NB4 (cell line): ENCODE measurements around the gene DCC.

Source experiments
- DNase-seq: peaks from one replicate; pipeline ENCODE4 v3.0.0; 2010; ENCODE audit warnings: low read depth
- H3K4me3 ChIP-seq: one replicate; pipeline ENCODE4 v1.5.1; 2011; ENCODE audit warnings: mild to moderate bottlenecking, low read depth, low read length, moderate library complexity
- MYC ChIP-seq: IDR thresholded peaks from 2 replicates; pipeline ENCODE4 v1.6.1; 2011; ENCODE audit warnings: low read depth, low read length
- POLR2A ChIP-seq: IDR thresholded peaks from 2 replicates; pipeline ENCODE4 v1.6.1; 2011; ENCODE audit warnings: mild to moderate bottlenecking; ENCODE audit not compliant: insufficient read length; ENCODE audit errors: extremely low read depth
- TF ChIP-seq, protein P1 (sequence below): IDR thresholded peaks from one replicate; pipeline ENCODE4 v1.5.1; 2012; ENCODE audit warnings: low read depth, low read length
- TF ChIP-seq, protein P2 (sequence below): IDR thresholded peaks from 2 replicates; pipeline ENCODE4 v1.6.1; 2011; ENCODE audit warnings: low read depth, low read length

Gene DCC

DNA sequence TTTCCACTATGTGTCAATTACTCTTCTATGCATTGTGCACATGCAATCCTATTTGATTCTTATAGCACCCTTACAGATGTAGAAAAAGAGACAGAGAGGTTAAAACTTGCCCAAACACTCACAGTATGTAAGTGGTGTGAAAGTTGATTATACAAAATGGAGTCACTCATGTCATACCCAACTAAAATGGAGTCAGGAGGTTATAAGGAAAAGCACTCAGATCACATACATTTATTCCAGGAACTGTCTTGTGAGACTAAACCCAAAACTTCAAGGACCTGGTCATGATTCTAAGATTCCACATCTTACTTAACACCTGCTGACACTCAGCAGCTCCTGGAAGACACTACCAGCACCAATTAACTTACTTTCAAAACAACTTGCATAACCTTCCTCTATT is 1081.9 kb downstream of the DCC start:
- no peak overlapping the region for H3K4me3 ChIP-seq
- DNase-seq, result no peak
- TF ChIP-seq, protein P1, sequence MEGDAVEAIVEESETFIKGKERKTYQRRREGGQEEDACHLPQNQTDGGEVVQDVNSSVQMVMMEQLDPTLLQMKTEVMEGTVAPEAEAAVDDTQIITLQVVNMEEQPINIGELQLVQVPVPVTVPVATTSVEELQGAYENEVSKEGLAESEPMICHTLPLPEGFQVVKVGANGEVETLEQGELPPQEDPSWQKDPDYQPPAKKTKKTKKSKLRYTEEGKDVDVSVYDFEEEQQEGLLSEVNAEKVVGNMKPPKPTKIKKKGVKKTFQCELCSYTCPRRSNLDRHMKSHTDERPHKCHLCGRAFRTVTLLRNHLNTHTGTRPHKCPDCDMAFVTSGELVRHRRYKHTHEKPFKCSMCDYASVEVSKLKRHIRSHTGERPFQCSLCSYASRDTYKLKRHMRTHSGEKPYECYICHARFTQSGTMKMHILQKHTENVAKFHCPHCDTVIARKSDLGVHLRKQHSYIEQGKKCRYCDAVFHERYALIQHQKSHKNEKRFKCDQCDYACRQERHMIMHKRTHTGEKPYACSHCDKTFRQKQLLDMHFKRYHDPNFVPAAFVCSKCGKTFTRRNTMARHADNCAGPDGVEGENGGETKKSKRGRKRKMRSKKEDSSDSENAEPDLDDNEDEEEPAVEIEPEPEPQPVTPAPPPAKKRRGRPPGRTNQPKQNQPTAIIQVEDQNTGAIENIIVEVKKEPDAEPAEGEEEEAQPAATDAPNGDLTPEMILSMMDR, result no peak
- no peak for TF ChIP-seq MYC
- TF ChIP-seq, protein P2, sequence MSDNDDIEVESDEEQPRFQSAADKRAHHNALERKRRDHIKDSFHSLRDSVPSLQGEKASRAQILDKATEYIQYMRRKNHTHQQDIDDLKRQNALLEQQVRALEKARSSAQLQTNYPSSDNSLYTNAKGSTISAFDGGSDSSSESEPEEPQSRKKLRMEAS, result no peak
- no peak for TF ChIP-seq POLR2A

DNA sequence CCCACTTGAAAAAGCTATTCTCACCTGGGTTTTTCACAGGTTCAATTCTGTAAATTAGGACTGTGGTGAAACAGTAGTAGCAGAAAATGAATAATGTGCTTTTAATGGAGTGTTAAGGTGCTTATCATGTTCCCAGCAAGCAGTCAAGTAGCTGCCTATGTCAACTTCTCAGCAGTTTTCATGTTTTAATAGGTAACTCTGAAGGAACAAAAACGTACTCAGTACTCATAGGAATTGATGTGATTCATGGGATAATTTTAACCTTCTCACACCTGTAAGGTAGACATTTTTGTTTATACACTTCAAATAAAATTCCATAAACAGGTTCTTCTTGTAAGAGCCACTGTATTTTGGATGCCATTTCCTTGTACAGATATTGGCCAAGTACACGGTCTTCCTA is 1082.9 kb downstream of the DCC start:
- TF ChIP-seq POLR2A, result no peak
- no peak for DNase-seq
- H3K4me3 ChIP-seq, result no peak overlapping the region

DNA sequence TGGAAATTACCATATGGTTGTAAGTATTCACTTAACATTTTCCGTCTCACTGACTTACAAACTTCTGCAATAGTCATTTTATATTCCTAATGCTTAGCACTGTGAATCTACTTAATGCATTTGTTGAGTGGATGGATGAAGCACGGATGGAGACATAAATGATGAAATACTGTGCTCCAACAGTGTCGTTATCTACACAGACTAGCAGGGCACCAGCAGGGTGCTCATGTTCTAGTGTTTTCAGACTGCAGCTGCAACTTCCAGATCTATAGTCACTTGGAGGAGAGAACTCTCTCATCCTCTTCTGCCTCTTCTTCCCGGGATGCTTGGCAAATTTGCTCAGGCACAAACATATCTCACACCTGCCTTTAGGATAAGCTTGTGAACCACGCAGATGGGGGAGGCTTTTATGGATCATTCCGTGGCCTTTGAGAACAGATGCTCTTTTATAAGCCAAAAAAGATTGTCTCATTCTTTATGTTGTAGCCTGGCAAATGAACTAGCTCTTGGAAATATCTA is 1086.7 kb downstream of the DCC start:
- DNase-seq, result no peak
- TF ChIP-seq POLR2A, result no peak
- TF ChIP-seq, protein P1, result no peak
- TF ChIP-seq MYC, result no peak
- H3K4me3 ChIP-seq, result no peak overlapping the region

DNA sequence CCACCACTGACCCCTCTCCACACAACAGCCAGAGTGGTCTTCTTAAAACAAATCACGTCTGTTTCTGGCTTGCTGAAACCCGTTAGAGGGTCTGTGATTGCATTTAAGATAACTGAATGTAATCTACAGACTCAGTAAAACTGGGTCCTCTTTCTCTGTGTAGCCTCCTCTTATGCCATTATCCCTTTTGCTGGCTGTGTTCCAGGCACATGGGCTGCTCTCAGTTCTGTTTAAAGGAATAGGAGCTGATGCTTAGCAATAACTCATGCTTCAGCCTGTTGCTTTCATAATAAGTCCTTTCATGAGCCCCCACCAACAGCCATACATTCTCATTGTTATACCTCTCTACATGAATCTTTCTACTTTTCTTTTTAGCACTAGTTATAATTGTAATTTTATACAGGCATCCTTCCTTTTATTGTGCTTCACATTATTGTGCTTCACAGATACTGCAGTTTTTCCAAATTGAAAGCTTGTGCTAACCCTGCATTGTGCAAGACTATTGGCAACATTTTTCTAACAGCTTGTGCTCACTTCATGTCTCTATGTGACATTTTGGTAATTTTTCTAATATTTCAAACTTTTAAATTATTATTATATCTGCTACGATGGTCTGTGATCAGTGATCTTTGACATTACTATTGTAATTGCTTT is 1101.9 kb downstream of the DCC start:
- no peak for DNase-seq
- H3K4me3 ChIP-seq, result no peak overlapping the region
- TF ChIP-seq, protein P1, result no peak
- TF ChIP-seq MYC, result no peak
- TF ChIP-seq, protein P2, result no peak
- no peak for TF ChIP-seq POLR2A

DNA sequence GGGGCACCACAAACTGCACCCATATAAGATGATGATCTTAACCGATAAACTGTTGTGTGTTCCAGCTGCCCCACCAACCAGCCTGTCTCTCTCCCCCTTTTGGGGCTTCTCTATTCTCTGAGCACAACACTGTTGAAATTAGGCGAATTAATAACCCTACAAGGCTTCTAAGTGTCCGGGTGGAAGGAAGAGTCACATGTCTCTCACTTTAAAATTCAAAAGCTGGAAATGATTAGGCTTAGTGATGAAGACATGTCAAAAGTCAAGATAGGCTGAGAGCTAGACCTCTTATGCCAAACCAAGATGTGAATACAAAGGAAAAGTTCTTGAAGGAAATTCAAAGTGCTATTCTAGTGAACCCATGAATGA is 1102.4 kb downstream of the DCC start:
- DNase-seq, result no peak
- no peak overlapping the region for H3K4me3 ChIP-seq
- TF ChIP-seq POLR2A (no peak), MYC (no peak)
- TF ChIP-seq, protein P1, result no peak
- TF ChIP-seq, protein P2, result no peak

DNA sequence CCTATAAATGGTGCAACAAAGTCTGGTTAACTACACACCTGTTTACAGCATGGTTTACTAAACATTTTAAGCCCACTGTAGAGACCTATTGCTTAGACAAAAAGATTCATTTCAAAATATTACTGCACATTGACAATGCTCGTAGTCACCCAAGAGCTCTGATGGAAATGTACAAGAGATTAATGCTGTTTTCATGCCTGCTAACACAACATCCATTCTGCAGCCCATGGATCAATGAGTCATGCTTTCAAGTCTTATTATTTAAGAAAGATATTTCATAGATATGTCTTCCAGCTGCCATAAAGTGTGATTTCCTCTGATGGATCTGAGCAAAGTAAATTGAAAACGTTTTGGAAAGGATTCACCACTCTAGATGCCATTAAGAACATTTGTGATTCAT is 1103.3 kb downstream of the DCC start:
- no peak overlapping the region for H3K4me3 ChIP-seq
- TF ChIP-seq, protein P1, result no peak
- TF ChIP-seq POLR2A (no peak), MYC (no peak)
- TF ChIP-seq, protein P2, result no peak
- no peak for DNase-seq
